HG02981 (cell line): ENCODE results near the gene CA5A.
"Not testable (repeated sequence)": the region's sequence is repeated elsewhere in the genome, so short reads cannot be mapped to it uniquely, and the experiment has no call there.

Source experiments
- ATAC-seq: cut with Tn5 transposase; IDR thresholded peaks from one replicate; pipeline ENCODE4 v1.9.1; 2021; ENCODE audit warnings: mild to moderate bottlenecking, moderate library complexity; ENCODE audit not compliant: unreplicated experiment

Gene CA5A

GRCh38 chr16:87870418-87871291, 65.7 kb downstream of the CA5A start:
- ATAC-seq: not testable (repeated sequence)

- ATAC-seq: not testable (repeated sequence)
These were observed 66.4 kb downstream of the CA5A start for GRCh38 chr16:87869879-87870417.

GRCh38 chr16:87869061-87869878, 67.1 kb downstream of the CA5A start, which contains the start of gene SLC7A5:
SLC7A5 (minus strand) TSS chr16:87869507; CDS start chr16:87869422, 85 bp downstream.
- ATAC-seq: peak; percentile 60

- ATAC-seq: peak; percentile 33
These were observed 67.9 kb downstream of the CA5A start for GRCh38 chr16:87868254-87869029.

GRCh38 chr16:87865902-87866555, 70.3 kb downstream of the CA5A start:
- not testable (repeated sequence) for ATAC-seq

GRCh38 chr16:87864331-87864989, 71.9 kb downstream of the CA5A start:
- no peak for ATAC-seq

- not testable (repeated sequence) for ATAC-seq
These were observed 73.0 kb downstream of the CA5A start for GRCh38 chr16:87863327-87863635.

- not testable (repeated sequence) for ATAC-seq
These were observed 73.6 kb downstream of the CA5A start for GRCh38 chr16:87862597-87863326.

GRCh38 chr16:87861300-87862099, 74.8 kb downstream of the CA5A start:
- ATAC-seq: not testable (repeated sequence)

GRCh38 chr16:87860553-87861299, 75.6 kb downstream of the CA5A start:
- no peak for ATAC-seq

GRCh38 chr16:87858151-87858993, 78.0 kb downstream of the CA5A start:
- ATAC-seq: not testable (repeated sequence)

- ATAC-seq: no peak
These were observed 79.5 kb downstream of the CA5A start for GRCh38 chr16:87856791-87857228.

- no peak for ATAC-seq
These were observed 80.2 kb downstream of the CA5A start for GRCh38 chr16:87855852-87856715.

- no peak for ATAC-seq
These were observed 81.2 kb downstream of the CA5A start for GRCh38 chr16:87854907-87855683.
